ENCODE data around the gene PYHIN1. TPM values are rescaled to one million over a fixed set of nuclear protein-coding genes. Genes with fewer than 3 reads are reported as not detected.

Gene PYHIN1
- total and polyA plus RNA-seq, 2 of the 4 experiments (the other 2 are of a cell fraction), result not detected

GRCh38 chr1:158979229-158979628, 47.9 kb downstream of the PYHIN1 start:
- Histone ChIP-seq H3K4me1 (ENCODE audit: control insufficient read depth, insufficient read depth, low read length) (no peaks in the 10 kb centered on the region), H3K4me3 (ENCODE audit: insufficient read depth, low read depth, low read length) (no peak overlapping the region), H3K18ac (ENCODE audit: low read depth, low read length) (no peak overlapping the region), H3K4me2 (ENCODE audit: low read depth, low read length) (no peak overlapping the region), H2AK9ac (replicated peaks; ENCODE audit: low read depth, low read length, poor library complexity) (no peak overlapping the region), H3K27me3 (ENCODE audit: control insufficient read depth, insufficient read depth, low read length) (no peaks in the 10 kb centered on the region), H3K27ac (ENCODE audit: insufficient read depth, low read length) (no peak overlapping the region), H3K9ac (ENCODE audit: low read depth, low read length) (no peak overlapping the region), H3K36me3 (ENCODE audit: control insufficient read depth, insufficient read depth, low read length) (no peaks in the 10 kb centered on the region), H2AFZ (replicated peaks; ENCODE audit: low read length, poor library complexity) (no peak overlapping the region), H3K14ac (replicated peaks; ENCODE audit: low read depth, low read length) (no peak overlapping the region), H4K20me1 (ENCODE audit: insufficient read depth, low read length) (no peaks in the 10 kb centered on the region), H2BK20ac (ENCODE audit: low read depth, low read length) (no peak overlapping the region), H4K5ac (ENCODE audit: low read depth, low read length) (no peak overlapping the region), H4K91ac (ENCODE audit: insufficient read depth, low read depth, low read length) (no peak overlapping the region), H2BK120ac (ENCODE audit: low read depth, low read length) (no peak overlapping the region), H3K4ac (ENCODE audit: low read depth, low read length) (no peak overlapping the region), H2AK5ac (ENCODE audit: low read depth, low read length) (no peak overlapping the region), H3K9me3 (ENCODE audit: control insufficient read depth, insufficient read depth, low read length) (no peaks in the 10 kb centered on the region), H3K23ac (ENCODE audit: low read depth, low read length) (no peak overlapping the region), H2BK5ac (ENCODE audit: low read depth, low read length, poor library complexity, severe bottlenecking) (no peak overlapping the region), H3K9me1 (ENCODE audit: insufficient read depth, low read length) (no peaks in the 10 kb centered on the region), H4K8ac (ENCODE audit: low read depth in 2 of 2, low read length in 2 of 2) (no peak overlapping the region), H3K56ac (ENCODE audit: extremely low read depth, insufficient read depth, low read length) (no peak overlapping the region), H2BK15ac (ENCODE audit: low read depth, low read length) (no peak overlapping the region), H3K79me1 (ENCODE audit: low read depth in 1 of 2, low read length in 2 of 2) (no peaks in the 10 kb centered on the region)
- in situ Hi-C loops (cut with MboI; ENCODE audit: low sequenced_read_pairs), result no loop called here
- ChIA-PET POLR2A (ENCODE audit: unreplicated experiment) (no interaction called here), CTCF (no interaction called here)
- no TSS peak for BruUV-seq (replicated peaks)
- dilution Hi-C loops (cut with HindIII; ENCODE audit: low sequenced_read_pairs, unreplicated experiment), result no loop called here
- no peak for DNase-seq
- no peak for TF ChIP-seq MAFK (IDR thresholded peaks at IDR 0.05; ENCODE audit: low read depth, low read length)
- no peak for TF ChIP-seq POLR2A (IDR thresholded peaks at IDR 0.05; ENCODE audit: low read depth, low read length)
- TF ChIP-seq NFE2L2 (IDR thresholded peaks at IDR 0.05; ENCODE audit: low read depth, low read length), result no peak
- no peak for TF ChIP-seq CTCF (conservative IDR thresholded peaks at IDR 0.05; ENCODE audit: low read depth, low read length)
- no peak for TF ChIP-seq RAD21 (IDR thresholded peaks at IDR 0.05; ENCODE audit: low read length)
- no peak for TF ChIP-seq CEBPB (IDR thresholded peaks at IDR 0.05; ENCODE audit: low read depth, low read length)
- TF ChIP-seq SMC3 (IDR thresholded peaks at IDR 0.05; ENCODE audit: low read depth, low read length), result no peak
- no peak for TF ChIP-seq USF2 (IDR thresholded peaks at IDR 0.05; ENCODE audit: low read depth, low read length)
- no peak for TF ChIP-seq ELK1 (IDR thresholded peaks at IDR 0.05; ENCODE audit: borderline replicate concordance, low read depth, low read length)
- no peak for TF ChIP-seq FOS (IDR thresholded peaks at IDR 0.05; ENCODE audit: low read depth, low read length)
- no peak for TF ChIP-seq MXI1 (IDR thresholded peaks at IDR 0.05; ENCODE audit: borderline replicate concordance, low read depth, low read length)
- TF ChIP-seq MAZ (IDR thresholded peaks at IDR 0.05; ENCODE audit: borderline replicate concordance, low read depth, low read length), result no peak
- TF ChIP-seq CHD1 (IDR thresholded peaks at IDR 0.05; ENCODE audit: low read depth, low read length), result no peak
- no peak for TF ChIP-seq RFX5 (IDR thresholded peaks at IDR 0.05; ENCODE audit: low read depth, low read length)
- TF ChIP-seq BHLHE40 (IDR thresholded peaks at IDR 0.05; ENCODE audit: low read depth, low read length), result no peak
- no peak for TF ChIP-seq RCOR1 (IDR thresholded peaks at IDR 0.05; ENCODE audit: insufficient replicate concordance, low read length)
- intact Hi-C loops (cut with micrococcal nuclease), result no loop called here
- WGBS, 2 experiments (ENCODE audit: extremely low coverage in 2 of 2, insufficient read length in 1 of 2), result no CpG with 5 or more reads among the region's 1 CpG
- no peak for ATAC-seq (ENCODE audit: low read depth)
